Middle frontal gyrus (tissue), 1 donor: ENCODE data around the gene CNNM1.

Source experiments
- DNase-seq: peaks from one replicate; pipeline ENCODE4 v3.0.0-alpha.2; 2015; ENCODE audit warnings: low spot score; ENCODE audit errors: extremely low spot score

The CNNM1 gene

GRCh38 chr10:99337311-99337811, 8.2 kb downstream of the CNNM1 start:
- DNase-seq, result no peak

- no peak for DNase-seq
Observed at GRCh38 chr10:99337901-99338300, 8.7 kb downstream of the CNNM1 start.

GRCh38 chr10:99339077-99339476, 9.9 kb downstream of the CNNM1 start:
- no peak for DNase-seq

DNA sequence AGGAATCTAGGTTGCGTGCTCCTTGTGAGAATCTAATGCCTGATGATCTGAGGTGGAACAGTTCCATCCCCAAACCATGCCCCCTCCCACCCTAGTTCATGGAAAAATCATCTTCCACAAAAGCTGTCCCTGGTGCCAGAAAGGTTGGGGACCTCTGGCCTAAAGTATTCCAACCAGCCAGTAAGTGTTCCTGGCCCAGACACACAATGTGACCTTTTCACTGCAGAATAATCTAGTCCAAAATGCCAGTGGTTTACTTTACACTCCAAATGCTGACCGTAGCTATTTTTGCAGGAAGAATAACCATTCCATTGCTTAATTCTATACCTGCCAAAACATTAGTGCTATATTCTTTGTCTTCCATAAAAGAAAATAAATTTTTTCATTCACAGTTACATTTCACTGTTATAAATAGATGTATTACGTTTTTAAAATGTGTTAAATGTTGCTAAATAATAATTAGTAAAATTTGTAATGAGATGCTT, 10.4 kb downstream of the CNNM1 start:
- no peak for DNase-seq

GRCh38 chr10:99340650-99341049, 11.5 kb downstream of the CNNM1 start:
- no peak for DNase-seq

DNA sequence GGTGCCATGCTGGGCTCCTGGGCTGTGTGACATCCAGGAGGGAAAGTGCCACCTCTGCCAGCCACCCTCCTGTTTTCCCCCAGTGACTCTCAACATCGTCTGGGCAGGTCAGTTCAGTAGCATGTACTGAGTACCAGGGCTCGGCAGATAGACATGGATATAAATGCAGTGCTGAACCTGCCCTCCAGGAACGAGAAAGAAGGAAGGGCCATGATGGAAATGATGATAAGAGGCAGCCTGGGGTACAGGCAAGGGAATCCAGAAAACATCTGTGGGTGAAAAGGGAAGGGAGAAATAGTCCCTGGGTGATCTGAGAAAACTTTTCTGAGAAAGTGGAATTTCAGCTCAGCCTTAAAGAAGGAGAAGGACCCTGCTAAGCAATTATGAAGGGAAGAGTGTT, 12.1 kb downstream of the CNNM1 start:
- DNase-seq, result no peak

GRCh38 chr10:99341860-99342490, 12.8 kb downstream of the CNNM1 start:
- DNase-seq, result no peak

DNA sequence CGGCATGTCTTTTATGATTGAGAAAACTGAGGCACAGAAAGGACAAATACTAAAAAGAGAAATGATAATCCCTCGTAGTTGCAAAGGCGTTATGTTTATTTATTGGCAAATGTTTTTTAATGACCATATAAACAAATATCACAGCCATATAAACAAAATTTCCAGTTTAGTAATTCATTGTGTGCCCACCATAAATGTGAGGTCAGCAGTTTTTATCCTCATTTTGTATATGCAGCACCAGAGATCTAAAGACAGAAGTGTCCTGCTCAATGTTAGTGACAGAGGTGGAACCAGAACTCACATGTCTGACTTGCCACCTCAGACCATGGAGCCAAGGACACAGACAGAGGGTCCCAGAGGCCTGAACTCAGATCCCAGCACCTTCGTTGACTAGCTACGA, 14.1 kb downstream of the CNNM1 start:
- no peak for DNase-seq

- DNase-seq, result no peak
Observed at GRCh38 chr10:99344715-99345114, 15.6 kb downstream of the CNNM1 start.

DNA sequence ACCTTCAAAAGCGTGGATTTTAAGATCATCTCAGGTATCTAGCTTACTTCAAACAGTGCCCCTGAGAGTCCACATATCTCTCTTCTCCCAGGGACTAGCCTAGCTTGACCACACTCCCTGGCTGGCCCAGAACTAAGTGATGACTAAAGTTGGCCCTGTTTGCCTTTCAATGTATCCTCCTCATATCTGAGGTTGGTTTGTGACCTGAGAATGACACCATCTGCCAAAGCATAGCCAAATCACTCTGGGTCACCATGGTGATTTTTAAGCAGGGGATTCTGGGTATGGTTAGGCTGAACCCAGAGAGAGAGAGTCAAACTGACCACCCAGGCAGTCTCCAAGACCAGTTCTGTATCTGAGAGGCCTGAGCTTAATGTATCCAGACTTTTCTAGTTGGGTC, 16.2 kb downstream of the CNNM1 start:
- no peak for DNase-seq

DNA sequence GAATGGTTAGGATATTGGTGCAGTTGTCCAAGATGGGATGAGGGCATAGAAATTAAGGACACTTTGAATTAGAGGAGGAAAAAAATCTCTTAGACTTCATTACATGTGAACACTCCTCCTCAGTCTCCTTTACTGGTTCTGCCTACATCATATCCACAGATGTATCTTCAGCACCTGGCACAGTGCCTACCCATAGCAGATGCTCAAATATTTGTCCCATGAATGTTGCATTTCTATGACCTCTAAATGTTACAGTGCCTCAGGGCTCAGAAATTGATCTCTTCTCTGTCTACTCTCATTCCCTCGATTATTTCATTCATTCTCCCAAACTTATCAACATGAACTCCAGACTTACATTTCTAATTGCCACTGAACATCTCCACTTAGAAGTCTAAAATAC, 17.1 kb downstream of the CNNM1 start:
- DNase-seq, result no peak

DNA sequence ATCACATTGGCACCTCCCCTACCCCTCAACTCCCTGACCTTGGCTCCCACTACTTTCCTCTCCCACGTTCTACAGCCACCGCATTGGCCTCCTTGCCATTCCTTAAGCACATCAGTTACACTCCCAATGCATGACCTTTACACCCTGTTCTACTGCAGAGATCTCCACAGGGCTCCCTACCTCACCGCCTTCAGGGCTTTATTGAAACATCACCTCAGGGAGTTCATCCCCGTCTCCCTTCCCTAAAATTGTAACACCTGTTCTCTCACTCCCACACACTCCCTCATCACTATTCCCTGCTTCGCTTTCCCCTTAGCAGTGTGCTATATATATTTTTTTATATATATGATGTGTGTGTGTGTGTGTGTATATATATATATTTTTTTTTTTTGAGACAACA, 18.5 kb downstream of the CNNM1 start:
- no peak for DNase-seq

- DNase-seq, result no peak
Observed at GRCh38 chr10:99353182-99353581, 24.0 kb downstream of the CNNM1 start.

- no peak for DNase-seq
Observed at GRCh38 chr10:99357691-99358090, 28.5 kb downstream of the CNNM1 start.

DNA sequence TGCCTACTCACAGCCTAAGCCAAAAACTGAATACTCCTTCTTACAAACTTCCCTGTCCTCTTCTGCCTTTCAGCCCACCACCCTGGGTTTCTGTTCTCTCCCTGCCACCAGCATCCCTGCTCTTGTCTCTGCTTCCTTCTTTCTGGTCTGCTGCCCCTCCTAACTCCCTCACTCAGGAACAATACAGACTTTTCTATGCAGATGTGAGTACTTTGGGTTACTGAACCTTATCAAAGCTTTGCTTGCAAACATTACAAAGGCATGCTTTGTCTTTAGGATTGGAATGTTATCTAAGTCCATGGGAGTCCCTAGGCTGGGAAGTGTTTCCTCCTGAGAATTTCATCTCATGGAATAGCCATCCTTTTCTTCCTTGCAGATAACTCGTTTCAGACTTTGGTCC, 28.9 kb downstream of the CNNM1 start:
- no peak for DNase-seq

DNA sequence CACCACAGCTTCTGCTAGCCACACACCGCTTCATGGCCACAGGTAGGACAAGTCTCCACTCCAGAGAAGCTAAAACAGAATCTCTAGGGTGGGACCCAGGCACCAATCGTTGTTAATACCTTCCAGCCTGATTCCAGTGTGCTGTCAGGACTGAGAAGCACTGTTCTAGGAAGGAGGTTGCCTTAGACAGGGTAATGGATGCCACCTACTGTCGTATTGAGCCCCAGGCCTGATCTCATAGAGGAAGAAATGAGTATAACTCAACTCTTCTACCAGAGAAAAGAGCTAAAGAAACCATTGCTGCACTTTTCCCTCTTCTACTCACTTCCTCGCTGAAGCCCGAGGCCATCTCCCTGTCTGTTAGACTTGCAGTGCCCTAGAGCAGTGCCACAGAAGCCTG, 31.8 kb downstream of the CNNM1 start:
- no peak for DNase-seq

DNA sequence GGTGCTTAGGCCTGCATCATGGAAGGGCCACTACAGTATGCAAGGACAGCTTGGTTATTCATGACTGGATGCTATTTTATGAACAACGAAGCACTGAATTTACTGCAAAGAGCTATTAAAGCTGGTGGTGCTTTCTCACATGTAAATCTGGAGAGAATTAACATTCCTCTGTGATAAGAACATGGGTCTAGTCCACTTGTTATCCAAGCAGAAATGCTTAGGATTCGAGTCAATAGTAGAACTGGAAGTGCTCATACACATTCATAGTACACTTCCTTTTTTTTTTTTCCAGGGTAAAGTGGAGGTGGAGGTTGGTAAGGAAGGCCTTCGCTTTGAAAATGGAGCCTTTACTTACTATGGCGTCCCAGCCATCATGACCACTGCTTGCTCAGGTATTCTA, 35.0 kb downstream of the CNNM1 start:
- no peak for DNase-seq

DNA sequence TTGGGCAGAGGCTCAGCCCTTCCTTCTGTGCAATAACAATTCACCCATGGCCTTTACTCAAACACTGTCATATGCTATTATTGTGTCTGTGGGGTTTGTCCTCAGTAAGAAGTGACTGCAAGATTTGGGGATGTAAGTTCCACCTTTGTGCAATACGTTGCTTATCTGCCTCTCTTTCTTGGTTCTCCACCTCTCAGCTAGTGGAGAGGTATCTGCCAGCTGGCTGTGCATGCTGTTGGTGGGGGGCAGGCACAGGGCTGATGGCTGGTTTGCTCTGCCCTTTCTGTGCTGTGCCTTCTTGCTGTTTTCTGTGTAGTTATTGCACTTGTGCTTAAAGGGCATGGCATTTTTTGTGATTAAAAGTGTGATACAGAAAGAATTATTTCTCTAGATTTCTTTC, 36.2 kb downstream of the CNNM1 start:
- no peak for DNase-seq

- no peak for DNase-seq
Observed at GRCh38 chr10:99365736-99366135, 36.6 kb downstream of the CNNM1 start.

DNA sequence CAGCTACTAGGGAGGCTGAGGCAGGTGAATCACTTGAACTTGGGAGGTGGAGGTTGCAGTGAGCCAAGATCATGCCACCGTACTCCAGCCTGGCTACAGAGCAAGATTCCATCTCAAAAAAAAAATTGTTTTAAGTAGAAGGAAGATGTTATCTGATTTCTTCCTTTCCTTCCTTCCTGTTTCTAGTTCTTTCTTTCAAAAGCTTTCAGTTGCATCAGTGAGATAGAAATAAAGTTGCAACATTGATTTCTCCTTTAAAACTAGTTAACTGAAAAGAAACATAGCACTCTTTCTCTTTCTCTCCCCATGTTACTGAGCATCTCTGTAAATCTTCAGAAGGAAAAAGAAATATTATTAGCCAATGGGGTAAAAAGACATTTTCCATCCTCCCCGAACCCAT, 37.5 kb downstream of the CNNM1 start:
- DNase-seq, result no peak

GRCh38 chr10:99368646-99369045, 39.5 kb downstream of the CNNM1 start:
- no peak for DNase-seq

DNA sequence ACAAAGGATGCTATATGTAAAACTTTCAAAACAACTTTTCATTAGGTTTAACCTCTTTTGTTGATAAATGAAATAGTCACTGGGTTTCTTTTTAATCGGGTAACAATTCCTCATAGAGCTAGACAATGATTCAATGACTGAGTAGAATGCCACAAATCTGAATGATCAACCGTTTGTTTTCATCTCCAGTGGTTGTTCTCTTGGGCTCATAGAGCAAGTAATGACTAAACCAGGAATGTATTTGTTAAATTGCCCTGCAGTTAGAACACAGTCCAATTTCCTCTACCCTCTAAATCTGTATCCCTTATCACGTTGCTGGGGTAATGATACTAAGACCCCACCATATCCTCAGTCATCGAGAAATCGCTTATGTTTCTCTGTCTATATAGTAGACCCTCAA, 40.0 kb downstream of the CNNM1 start:
- DNase-seq, result no peak

DNA sequence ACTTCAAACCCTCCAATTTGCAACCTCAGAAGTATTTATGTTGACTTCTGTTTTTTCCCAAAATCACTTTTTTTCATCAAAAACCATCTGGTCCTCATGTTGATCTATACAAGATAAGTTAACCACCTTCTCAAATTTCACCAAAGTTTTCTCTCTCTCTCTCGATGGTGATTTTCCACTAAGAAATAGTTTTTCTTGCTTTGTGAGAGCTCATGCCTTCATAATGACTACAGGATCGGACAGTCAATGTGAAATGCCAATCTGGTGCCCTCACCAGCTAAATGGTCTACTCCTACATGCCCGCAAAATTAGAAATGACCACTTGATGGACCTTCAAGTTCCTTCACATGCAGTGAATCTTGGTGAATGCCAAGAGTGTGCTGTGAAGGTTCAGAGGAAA, 40.4 kb downstream of the CNNM1 start:
- DNase-seq, result no peak

- no peak for DNase-seq
Observed at GRCh38 chr10:99370993-99371392, 41.8 kb downstream of the CNNM1 start.
